ENCODE measurements around the gene CLIC1. TPM values are rescaled to one million over a fixed set of nuclear protein-coding genes. Genes with fewer than 3 reads are reported as not detected.

CLIC1 gene
- total RNA-seq, 1 donor from 2014 or later = 185 TPM

DNA sequence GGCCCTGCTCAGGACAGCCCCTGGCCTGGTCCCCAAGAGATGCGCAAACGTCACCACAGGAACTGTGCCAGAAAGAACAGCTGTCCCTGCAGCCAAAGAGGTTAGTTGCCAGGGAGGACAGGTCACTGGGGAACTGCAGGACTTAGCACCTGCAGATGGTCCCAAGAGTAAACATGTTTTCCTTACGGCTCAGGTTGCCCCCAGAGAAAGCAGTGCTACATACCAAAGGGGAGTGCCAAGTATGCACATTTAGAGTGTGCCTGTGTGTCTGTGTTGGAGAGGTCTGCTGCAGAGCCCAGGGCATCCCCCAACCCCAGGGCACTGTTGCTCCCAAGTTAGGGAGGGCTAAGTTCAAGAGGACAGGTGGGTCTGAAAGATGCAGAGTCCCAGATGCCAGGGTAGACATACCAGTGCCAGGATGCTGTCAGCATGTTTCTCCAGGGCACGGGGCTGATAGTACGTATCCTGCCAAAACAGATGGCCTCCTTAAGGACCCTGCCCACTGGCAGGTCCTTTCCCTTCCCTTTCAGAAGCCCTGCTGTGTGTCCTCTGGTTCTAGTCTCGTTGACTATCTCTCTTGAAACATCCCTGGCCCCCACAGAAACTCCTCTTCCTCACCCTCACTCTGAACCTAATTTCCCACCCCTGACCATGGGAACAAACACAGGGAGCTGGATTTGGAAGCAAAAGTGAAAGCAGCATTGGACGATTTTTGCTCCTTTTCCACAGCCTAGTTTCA is 34.5 kb downstream of the CLIC1 start:
- DNase-seq = no peak

DNA sequence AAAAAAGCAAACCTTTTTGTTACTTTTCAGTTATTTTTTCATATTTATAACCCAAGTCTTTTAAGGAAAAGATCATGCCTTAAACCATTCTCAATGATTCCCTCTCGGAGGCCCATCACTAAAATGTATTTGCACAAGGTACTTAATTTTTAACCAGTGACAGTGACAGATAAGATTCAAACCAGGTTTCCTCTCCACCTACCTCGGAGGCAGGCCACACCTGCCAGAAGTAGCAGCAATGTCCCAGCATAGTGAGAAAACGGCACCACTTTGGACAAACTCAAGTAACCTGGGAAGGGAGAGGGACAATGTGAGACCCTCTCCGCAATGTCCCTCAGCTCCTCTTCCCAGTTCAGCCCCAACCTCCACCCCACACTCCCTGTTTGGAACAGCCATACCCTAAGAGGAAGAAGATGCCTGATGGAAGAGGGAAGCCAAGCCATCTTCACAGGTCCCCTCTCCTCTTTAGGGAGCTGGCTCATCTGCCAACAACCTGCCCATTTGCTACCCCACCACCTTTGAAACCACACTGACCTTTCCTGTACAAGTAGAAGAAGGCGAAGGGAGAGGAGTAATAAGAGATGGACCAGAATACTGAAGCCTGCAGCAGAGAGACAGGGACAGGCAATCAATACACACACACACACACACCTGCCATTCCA is 35.5 kb downstream of the CLIC1 start:
- no peak for DNase-seq

DNA sequence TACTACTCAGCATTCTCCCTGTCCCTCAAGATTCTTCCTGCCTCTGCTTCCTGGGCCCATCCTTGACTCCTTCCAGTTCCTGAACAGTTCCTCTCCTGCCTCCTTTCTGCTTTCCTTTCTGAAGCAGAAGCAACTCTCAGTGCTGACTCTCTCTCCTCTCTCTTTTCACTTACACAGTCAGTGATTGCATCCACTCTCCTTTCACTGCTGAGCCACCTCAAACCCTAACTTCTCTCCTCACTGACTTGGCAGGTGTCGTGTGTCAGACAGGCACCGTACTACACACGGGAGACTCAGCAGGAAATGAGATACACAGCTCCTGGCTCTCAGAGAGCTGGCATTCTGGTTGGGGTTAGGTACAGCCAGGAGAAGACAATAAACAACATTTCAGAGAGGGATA is 38.8 kb downstream of the CLIC1 start:
- no peak for DNase-seq

DNA sequence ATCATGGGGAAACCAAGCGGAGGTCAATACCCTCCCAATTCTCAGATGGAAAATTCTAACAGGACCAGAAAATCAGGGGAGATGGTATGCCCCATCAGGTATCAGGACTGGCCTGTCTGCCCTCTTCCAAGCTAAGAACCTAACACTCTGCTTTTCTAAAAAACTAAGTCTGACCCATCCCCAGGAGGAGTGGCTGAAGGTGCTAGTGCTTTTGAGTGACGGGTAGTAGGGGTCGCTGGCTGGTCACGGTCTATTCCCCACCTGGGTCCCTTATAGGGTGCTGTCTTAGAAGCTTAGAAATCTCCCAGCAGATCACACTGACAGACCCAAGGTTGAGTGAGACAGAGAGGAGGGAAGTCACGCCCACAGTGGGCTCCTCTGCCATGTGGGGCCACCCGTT is 42.8 kb downstream of the CLIC1 start:
- no peak for DNase-seq

DNA sequence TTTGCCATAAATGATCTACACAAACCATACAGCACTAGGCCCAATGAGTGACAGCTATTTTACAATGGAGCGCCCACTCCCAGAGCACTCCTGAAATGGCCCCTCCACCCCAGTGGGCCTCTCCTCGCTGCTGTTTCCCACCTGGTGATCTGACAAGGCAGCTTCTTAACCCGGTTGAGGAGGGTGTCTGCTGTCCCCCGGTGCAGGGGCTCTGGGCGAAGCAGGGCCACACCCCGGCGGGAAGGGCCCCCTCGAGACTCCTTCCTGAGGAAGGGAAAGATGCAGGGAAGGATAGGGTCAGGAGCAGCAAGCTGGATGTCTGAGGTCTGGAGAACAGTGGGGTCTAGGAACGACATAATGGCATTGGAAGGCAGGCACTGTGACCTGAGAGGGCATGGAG is 43.4 kb downstream of the CLIC1 start:
- no peak for DNase-seq

DNA sequence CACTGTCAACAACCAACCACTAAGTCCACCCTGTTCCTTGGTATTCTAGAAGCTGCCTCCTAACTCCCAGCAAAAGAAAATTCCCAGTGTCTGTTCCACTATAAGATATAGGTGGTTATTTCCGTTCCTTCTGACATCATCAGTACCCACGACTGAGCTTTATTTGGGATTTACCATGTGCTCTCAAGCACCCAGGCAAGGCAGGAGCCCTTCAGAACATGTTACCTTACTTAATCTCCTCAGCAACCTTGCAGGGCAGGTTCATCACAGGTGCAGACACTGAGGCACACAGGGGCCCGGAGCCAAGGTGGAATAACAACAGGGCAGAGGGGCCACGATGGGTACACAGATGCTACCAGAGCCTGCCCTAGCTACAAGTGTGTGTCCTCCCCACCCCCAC is 44.0 kb downstream of the CLIC1 start:
- DNase-seq = no peak

GRCh38 chr6:31691564-31692108 is 44.7 kb downstream of the CLIC1 start:
- no peak for DNase-seq

DNA sequence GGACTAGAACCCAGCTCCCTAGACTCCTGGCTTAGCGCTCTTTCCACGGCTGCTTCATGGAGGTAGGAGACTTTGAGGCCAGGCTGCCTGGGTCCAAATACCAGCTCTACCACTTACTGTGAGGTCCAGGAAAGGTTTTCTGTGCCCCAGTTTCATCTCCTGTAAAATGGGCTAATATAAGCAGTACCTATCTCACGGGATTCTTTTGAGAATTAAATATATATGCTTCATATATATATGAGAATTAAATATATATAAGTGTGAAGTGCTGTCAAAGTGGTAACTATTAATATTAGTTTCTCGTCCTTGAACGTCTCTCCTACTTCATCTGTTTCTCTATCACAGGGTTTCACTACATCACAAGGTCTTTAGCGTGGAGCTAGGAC is 45.3 kb downstream of the CLIC1 start:
- no peak for DNase-seq

GRCh38 chr6:31690231-31691077 is 45.9 kb downstream of the CLIC1 start:
- no peak for DNase-seq

- no peak for DNase-seq
Observed at GRCh38 chr6:31689249-31690110, 46.9 kb downstream of the CLIC1 start.

- DNase-seq = no peak
Observed at GRCh38 chr6:31687860-31688693, 48.3 kb downstream of the CLIC1 start.

DNA sequence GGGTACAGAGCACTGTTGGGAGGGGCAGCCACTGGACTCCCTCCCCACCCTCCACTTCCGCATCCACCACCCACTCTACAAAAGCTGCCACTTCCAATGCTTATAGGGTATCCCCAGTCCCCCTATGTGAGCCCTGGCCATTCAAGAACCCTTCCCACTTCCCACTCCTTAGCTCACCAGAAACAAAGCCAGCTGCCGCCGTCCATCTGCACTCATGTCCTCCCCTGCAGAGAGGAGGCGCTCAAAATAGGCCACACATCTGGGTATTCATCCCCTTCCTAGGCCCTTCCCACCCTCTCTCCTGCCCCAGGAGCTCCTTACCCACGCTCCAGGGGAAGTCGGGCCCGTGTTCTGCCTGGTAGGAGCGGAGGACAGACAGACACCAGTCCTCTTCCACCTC is 49.0 kb downstream of the CLIC1 start:
- no peak for DNase-seq

DNA sequence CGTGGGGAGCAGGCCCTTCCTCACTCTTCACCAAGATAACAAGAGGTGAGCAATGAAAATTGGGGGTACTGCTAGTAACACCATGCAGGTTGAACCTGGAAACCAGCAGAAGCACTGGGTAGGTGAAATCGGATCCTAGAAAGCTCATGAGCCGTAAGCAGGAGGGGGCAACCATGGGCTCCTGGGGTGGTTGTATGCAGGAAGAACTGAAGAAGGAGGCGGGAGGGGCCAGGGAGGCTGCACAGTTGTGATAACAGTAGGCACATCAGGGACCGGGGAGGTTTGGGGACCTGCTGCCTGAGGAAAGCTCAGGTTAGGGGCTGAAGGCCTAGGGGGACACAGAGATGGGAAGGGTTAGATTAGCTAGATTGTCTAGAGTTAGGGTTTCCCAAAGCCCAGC is 49.8 kb downstream of the CLIC1 start:
- DNase-seq = no peak

DNA sequence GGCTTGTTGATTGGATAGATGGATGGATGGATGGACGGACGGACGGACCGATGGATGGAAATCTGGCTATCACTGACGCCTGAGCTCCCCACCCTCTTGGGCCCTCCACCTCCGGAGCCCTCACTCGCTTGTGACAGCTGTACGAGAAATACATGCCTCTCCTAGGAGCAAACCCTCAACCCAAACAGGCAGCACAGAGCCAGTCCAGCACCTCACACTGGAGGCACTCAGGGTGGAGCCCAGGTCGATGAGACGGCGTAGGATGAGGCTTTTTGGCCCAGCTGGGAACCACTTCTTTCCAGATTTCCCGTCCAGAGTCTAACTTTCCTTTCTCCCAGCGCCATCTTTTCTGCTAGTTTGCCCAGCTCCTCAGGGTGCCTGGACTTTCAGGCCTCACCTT is 52.7 kb downstream of the CLIC1 start:
- DNase-seq = no peak

- DNase-seq = no peak
Observed at GRCh38 chr6:31681135-31681671, 55.1 kb downstream of the CLIC1 start.

Small RNAs within 50 kb of the gene (small RNA-seq; reads per million reads assigned to genes)
- gene LY6G6D (ENCODE audit: low replicate concordance) = not detected
- gene MIR4646 (ENCODE audit: low replicate concordance) = not detected
- not detected for gene MSH5-SAPCD1 (ENCODE audit: low replicate concordance)
- gene RF00019 (ENCODE audit: low replicate concordance) = not detected
- not detected for gene RNU6-850P (ENCODE audit: low replicate concordance)
- not detected for gene SAPCD1 (ENCODE audit: low replicate concordance)

Other genes starting within 250 kb of the CLIC1 start
- gene MICB, start 238.4 kb downstream of the CLIC1 start, total RNA-seq = 1.2 TPM
- gene MCCD1, start 207.6 kb downstream of the CLIC1 start, total RNA-seq = not detected
- 267 TPM for gene DDX39B, start 194.5 kb downstream of the CLIC1 start, total RNA-seq
- 1.4 TPM for gene ATP6V1G2, start 189.9 kb downstream of the CLIC1 start, total RNA-seq
- 12.1 TPM for gene NFKBIL1, start 188.9 kb downstream of the CLIC1 start, total RNA-seq
- not detected for gene LTA, start 164.2 kb downstream of the CLIC1 start, total RNA-seq
- gene TNF, start 161.0 kb downstream of the CLIC1 start, total RNA-seq = 1.9 TPM
- 1.6 TPM for gene LTB, start 154.1 kb downstream of the CLIC1 start, total RNA-seq
- 7.6 TPM for gene LST1, start 150.3 kb downstream of the CLIC1 start, total RNA-seq
- not detected for gene NCR3, start 143.5 kb downstream of the CLIC1 start, total RNA-seq
- gene AIF1, start 121.3 kb downstream of the CLIC1 start, total RNA-seq = 23.8 TPM
- gene PRRC2A, start 115.8 kb downstream of the CLIC1 start, total RNA-seq = 49.6 TPM
- 101 TPM for gene BAG6, start 83.9 kb downstream of the CLIC1 start, total RNA-seq
- gene APOM, start 80.6 kb downstream of the CLIC1 start, total RNA-seq = 1.2 TPM
- gene C6orf47, start 75.8 kb downstream of the CLIC1 start, total RNA-seq = 14.1 TPM
- 8.2 TPM for gene GPANK1, start 71.5 kb downstream of the CLIC1 start, total RNA-seq
- gene CSNK2B, start 70.5 kb downstream of the CLIC1 start, total RNA-seq = 75.8 TPM
- gene LY6G5B, start 66.6 kb downstream of the CLIC1 start, total RNA-seq = 4.0 TPM
- not detected for gene LY6G5C, start 55.5 kb downstream of the CLIC1 start, total RNA-seq
- gene ABHD16A, start 33.2 kb downstream of the CLIC1 start, total RNA-seq = 36.0 TPM
- gene LY6G6F, start 29.7 kb downstream of the CLIC1 start, total RNA-seq = not detected
- gene LY6G6D, start 21.2 kb downstream of the CLIC1 start, total RNA-seq = 10.3 TPM
- gene LY6G6C, start 14.8 kb downstream of the CLIC1 start, total RNA-seq = 20.4 TPM
- 0.59 TPM for gene MPIG6B, start 13.2 kb downstream of the CLIC1 start, total RNA-seq
- gene DDAH2, start 7.2 kb downstream of the CLIC1 start, total RNA-seq = 62.2 TPM
- gene MSH5, start 3.5 kb upstream of the CLIC1 start, total RNA-seq = 9.1 TPM
- 3.9 TPM for gene SAPCD1, start 26.1 kb upstream of the CLIC1 start, total RNA-seq
- 0.99 TPM for gene VWA7, start 40.8 kb upstream of the CLIC1 start, total RNA-seq
- gene VARS1, start 59.2 kb upstream of the CLIC1 start, total RNA-seq = 29.1 TPM
- gene LSM2, start 70.4 kb upstream of the CLIC1 start, total RNA-seq = 21.0 TPM
- 1.8 TPM for gene HSPA1L, start 78.8 kb upstream of the CLIC1 start, total RNA-seq
- 213 TPM for gene HSPA1A, start 79.0 kb upstream of the CLIC1 start, total RNA-seq
- 286 TPM for gene HSPA1B, start 91.2 kb upstream of the CLIC1 start, total RNA-seq
- gene NEU1, start 126.3 kb upstream of the CLIC1 start, total RNA-seq = 19.0 TPM
- gene SLC44A4, start 142.5 kb upstream of the CLIC1 start, total RNA-seq = 0.10 TPM
- 25.6 TPM for gene EHMT2, start 161.2 kb upstream of the CLIC1 start, total RNA-seq
- gene ZBTB12, start 165.6 kb upstream of the CLIC1 start, total RNA-seq = 3.9 TPM
- gene C2, start 191.2 kb upstream of the CLIC1 start, total RNA-seq = 4.9 TPM
- 2.2 TPM for gene CFB, start 209.6 kb upstream of the CLIC1 start, total RNA-seq
- gene NELFE, start 222.4 kb upstream of the CLIC1 start, total RNA-seq = 46.1 TPM
- gene SKIC2, start 222.6 kb upstream of the CLIC1 start, total RNA-seq = 23.3 TPM
- gene DXO, start 235.6 kb upstream of the CLIC1 start, total RNA-seq = 5.8 TPM
- 5.8 TPM for gene C4A, start 245.5 kb upstream of the CLIC1 start, total RNA-seq

Measured in skin of body (tissue), 3 donors.